ENCODE data around the gene TAF8.

Gene TAF8

GRCh38 chr6:42049948-42050296, 402 bp upstream of the TAF8 start:
- no peak for ATAC-seq

GRCh38 chr6:42051268-42051653, 937 bp downstream of the TAF8 start:
- TF ChIP-seq ZNF565 (CRISPR knock-in tag; conservative IDR thresholded peaks at IDR 0.05; ENCODE audit: low read depth): no peak
- TF ChIP-seq TSHZ2 (CRISPR knock-in tag; IDR thresholded peaks at IDR 0.05): no peak
- no peak for ATAC-seq

More at GRCh38 chr6:42049948-42050296, 402 bp upstream of the TAF8 start:
- TF ChIP-seq ZNF70 (CRISPR knock-in tag; IDR thresholded peaks at IDR 0.05) (no peak), PATZ1 (CRISPR knock-in tag; IDR thresholded peaks at IDR 0.05; ENCODE audit: borderline replicate concordance) (no peak), OSR1 (CRISPR knock-in tag; IDR thresholded peaks at IDR 0.05) (no peak), CREB5 (CRISPR knock-in tag; IDR thresholded peaks at IDR 0.05; ENCODE audit: low read depth) (no peak), BACH2 (CRISPR knock-in tag; IDR thresholded peaks at IDR 0.05; ENCODE audit: borderline replicate concordance) (no peak), TOX (CRISPR knock-in tag; IDR thresholded peaks at IDR 0.05; ENCODE audit: borderline replicate concordance) (no peak), SNAI2 (CRISPR knock-in tag; IDR thresholded peaks at IDR 0.05) (no peak), ZFP30 (CRISPR knock-in tag; IDR thresholded peaks at IDR 0.05) (no peak), ESRRG (CRISPR knock-in tag; IDR thresholded peaks at IDR 0.05) (no peak), RARB (CRISPR knock-in tag; IDR thresholded peaks at IDR 0.05) (no peak), TCF4 (CRISPR knock-in tag; IDR thresholded peaks at IDR 0.05; ENCODE audit: borderline replicate concordance) (no peak), ZC3H10 (CRISPR knock-in tag; IDR thresholded peaks at IDR 0.05) (no peak)
- TF ChIP-seq, protein P1, sequence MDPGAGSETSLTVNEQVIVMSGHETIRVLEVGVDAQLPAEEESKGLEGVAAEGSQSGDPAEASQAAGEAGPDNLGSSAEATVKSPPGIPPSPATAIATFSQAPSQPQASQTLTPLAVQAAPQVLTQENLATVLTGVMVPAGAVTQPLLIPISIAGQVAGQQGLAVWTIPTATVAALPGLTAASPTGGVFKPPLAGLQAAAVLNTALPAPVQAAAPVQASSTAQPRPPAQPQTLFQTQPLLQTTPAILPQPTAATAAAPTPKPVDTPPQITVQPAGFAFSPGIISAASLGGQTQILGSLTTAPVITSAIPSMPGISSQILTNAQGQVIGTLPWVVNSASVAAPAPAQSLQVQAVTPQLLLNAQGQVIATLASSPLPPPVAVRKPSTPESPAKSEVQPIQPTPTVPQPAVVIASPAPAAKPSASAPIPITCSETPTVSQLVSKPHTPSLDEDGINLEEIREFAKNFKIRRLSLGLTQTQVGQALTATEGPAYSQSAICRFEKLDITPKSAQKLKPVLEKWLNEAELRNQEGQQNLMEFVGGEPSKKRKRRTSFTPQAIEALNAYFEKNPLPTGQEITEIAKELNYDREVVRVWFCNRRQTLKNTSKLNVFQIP (CRISPR knock-in tag; IDR thresholded peaks at IDR 0.05; ENCODE audit: borderline replicate concordance, low read depth): no peak

GRCh38 chr6:42053601-42054000, 3.3 kb downstream of the TAF8 start:
- no peak for TF ChIP-seq PATZ1 (CRISPR knock-in tag; IDR thresholded peaks at IDR 0.05; ENCODE audit: borderline replicate concordance)
- no peak for TF ChIP-seq ZC3H10 (CRISPR knock-in tag; IDR thresholded peaks at IDR 0.05)
- TF ChIP-seq ZFP30 (CRISPR knock-in tag; IDR thresholded peaks at IDR 0.05): no peak
- no peak for TF ChIP-seq CSDC2 (CRISPR knock-in tag; IDR thresholded peaks at IDR 0.05)
- no peak for TF ChIP-seq PPARA (CRISPR knock-in tag; IDR thresholded peaks at IDR 0.05; ENCODE audit: borderline replicate concordance)
- TF ChIP-seq ZFP3 (CRISPR knock-in tag; IDR thresholded peaks at IDR 0.05): no peak
- TF ChIP-seq GLIS3 (CRISPR knock-in tag; IDR thresholded peaks at IDR 0.05): no peak
- TF ChIP-seq SNAI2 (CRISPR knock-in tag; IDR thresholded peaks at IDR 0.05): no peak
- TF ChIP-seq TOX (CRISPR knock-in tag; IDR thresholded peaks at IDR 0.05; ENCODE audit: borderline replicate concordance): no peak
- TF ChIP-seq CREB5 (CRISPR knock-in tag; IDR thresholded peaks at IDR 0.05; ENCODE audit: low read depth): no peak
- TF ChIP-seq BACH2 (CRISPR knock-in tag; IDR thresholded peaks at IDR 0.05; ENCODE audit: borderline replicate concordance): no peak

More at GRCh38 chr6:42053601-42054000, 3.3 kb downstream of the TAF8 start:
- ATAC-seq: no peak
